GM20000 (cell line): ENCODE data around the gene SLC16A5.
A peak's percentile ranks its signal among the peaks of the same experiment; 100 is the strongest.
"Not testable (repeated sequence)": the region's sequence is repeated elsewhere in the genome, so short reads cannot be mapped to it uniquely, and the experiment has no call there.

Experiments used
- DNase-seq: peaks from one replicate; pipeline ENCODE4 v3.0.0; 2012; ENCODE audit warnings: low spot score
- CTCF ChIP-seq: IDR thresholded peaks from 2 replicates; pipeline ENCODE4 v1.5.1; 2012; ENCODE audit warnings: mild to moderate bottlenecking, control low read depth; ENCODE audit errors: extremely low read depth, missing control alignments

The SLC16A5 gene

GRCh38 chr17:75130059-75130631 lies 42.4 kb downstream of the SLC16A5 start:
- TF ChIP-seq CTCF: no peak
- no peak for DNase-seq

- DNase-seq: peak; percentile 76
- TF ChIP-seq CTCF: peak; percentile 71
Observed at GRCh38 chr17:75130632-75131277, 43.0 kb downstream of the SLC16A5 start.

- DNase-seq: peak; percentile 95
- TF ChIP-seq CTCF: peak; percentile 85
Observed at GRCh38 chr17:75131278-75132017, 43.7 kb downstream of the SLC16A5 start, which contains the start of gene NT5C. Gene NT5C (minus strand): TSS chr17:75131742. CDS start chr17:75131707, 35 bp downstream.

GRCh38 chr17:75132018-75133000 lies 44.6 kb downstream of the SLC16A5 start:
- not testable (repeated sequence) for DNase-seq

- no peak for TF ChIP-seq CTCF
- no peak for DNase-seq
Observed at GRCh38 chr17:75133001-75133400, 45.2 kb downstream of the SLC16A5 start.

GRCh38 chr17:75133607-75134347 lies 46.0 kb downstream of the SLC16A5 start:
- not testable (repeated sequence) for DNase-seq

GRCh38 chr17:75135452-75135851 lies 47.7 kb downstream of the SLC16A5 start:
- TF ChIP-seq CTCF: no peak
- no peak for DNase-seq
